Mesothelial cell of epicardium (in vitro differentiated cells): Measurements from ENCODE around the gene OR2C3. TPM values are rescaled to one million over a fixed set of nuclear protein-coding genes. Genes with fewer than 3 reads are reported as not detected.

ENCODE experiments used
- DNase-seq, 2 experiments: peaks; one replicate each; pipeline ENCODE4 v3.0.0; 2021; ENCODE audit warnings: low spot score in 2 of 2; ENCODE audit not compliant: unreplicated experiment in 2 of 2
- H3K27ac Mint-ChIP-seq: 2 replicates; pipeline ENCODE4 v1.8.0; 2021; ENCODE audit warnings: mixed read lengths
- H3K27me3 Mint-ChIP-seq: 2 replicates; pipeline ENCODE4 v1.8.0; 2021; ENCODE audit warnings: low read depth, mixed read lengths
- H3K36me3 Mint-ChIP-seq: 2 replicates; pipeline ENCODE4 v1.8.0; 2021; ENCODE audit warnings: mixed read lengths
- H3K4me1 Mint-ChIP-seq: 2 replicates; pipeline ENCODE4 v1.8.0; 2021; ENCODE audit warnings: mixed read lengths
- H3K4me3 Mint-ChIP-seq: 2 replicates; pipeline ENCODE4 v1.8.0; 2021; ENCODE audit warnings: mild to moderate bottlenecking, moderate library complexity, mixed read lengths
- H3K9me3 Mint-ChIP-seq: 2 replicates; pipeline ENCODE4 v1.8.0; 2021; ENCODE audit warnings: mixed read lengths
- CTCF ChIP-seq: fragments of 200-600 bp; sonication (generic); IDR thresholded peaks from one replicate; pipeline ENCODE4 v1.5.0; 2021; ENCODE audit warnings: antibody characterized with exemption; ENCODE audit not compliant: unreplicated experiment
- total RNA-seq: library from RNA; stranded (reverse); gene quantifications from 3 replicates; pipeline ENCODE4 v1.2.1, GENCODE V29; 2021

Gene OR2C3
- total RNA-seq, 1 donor from 2014 or later, result not detected

DNA sequence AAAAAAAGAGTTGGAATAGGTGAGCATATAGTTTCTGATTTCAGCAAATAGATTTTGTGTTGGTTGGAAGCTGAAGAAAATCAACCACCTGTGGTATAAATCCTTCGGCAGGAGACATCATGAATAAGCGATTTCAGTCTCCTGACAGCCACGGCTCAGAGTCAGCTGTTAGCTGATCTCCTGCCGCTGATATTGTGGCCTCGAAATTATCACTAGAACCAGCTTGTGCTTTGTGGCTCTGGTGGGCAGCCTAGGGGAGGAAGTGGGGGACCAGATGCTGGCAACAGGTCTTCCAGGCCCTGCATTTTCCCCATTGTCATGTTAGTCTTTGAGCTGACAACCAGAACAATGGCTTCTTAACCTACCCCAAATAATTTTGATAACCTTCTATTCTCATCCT lies 11.9 kb upstream of the OR2C3 start:
- no peak for TF ChIP-seq CTCF
- Mint-ChIP-seq H3K4me3 (no peak overlapping the region), H3K27me3 (no peaks in the 10 kb centered on the region), H3K4me1 (no peaks in the 10 kb centered on the region), H3K9me3 (no peaks in the 10 kb centered on the region), H3K27ac (no peak overlapping the region), H3K36me3 (no peaks in the 10 kb centered on the region)
- DNase-seq, result no peak

GRCh38 chr1:247542811-247543210 lies 6.6 kb upstream of the OR2C3 start:
- peaks cover 4% of the 10 kb centered on the region for H3K9me3 Mint-ChIP-seq
- no peak for TF ChIP-seq CTCF
- no peaks in the 10 kb centered on the region for H3K27me3 Mint-ChIP-seq

GRCh38 chr1:247540581-247540980 lies 4.3 kb upstream of the OR2C3 start:
- TF ChIP-seq CTCF, result no peak
- no peak for DNase-seq

More at GRCh38 chr1:247542811-247543210, 6.6 kb upstream of the OR2C3 start:
- no peak for DNase-seq
- H3K36me3 Mint-ChIP-seq, result no peaks in the 10 kb centered on the region
- peaks cover 9% of the 10 kb centered on the region for H3K4me1 Mint-ChIP-seq
- no peak overlapping the region for H3K27ac Mint-ChIP-seq
- H3K4me3 Mint-ChIP-seq, result no peak overlapping the region

DNA sequence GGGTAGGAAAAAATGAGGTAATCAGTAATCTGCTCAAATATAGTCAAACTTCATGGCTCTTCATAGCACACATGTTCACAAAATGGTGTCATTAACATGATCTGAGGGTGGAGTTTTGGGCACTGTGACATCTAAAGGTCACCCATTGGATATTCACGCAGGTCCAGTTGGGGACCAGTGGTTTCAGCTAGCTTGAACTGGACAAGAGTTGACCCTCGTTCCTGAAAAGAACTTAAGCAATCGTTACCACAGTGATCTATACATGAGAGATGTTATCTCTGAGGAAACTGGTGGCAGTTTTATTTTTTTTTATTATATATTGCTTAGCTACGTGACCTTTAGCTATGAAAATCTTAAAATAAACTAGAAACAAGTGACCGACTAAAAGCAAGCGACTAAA lies 3.0 kb upstream of the OR2C3 start:
- Mint-ChIP-seq H3K27me3 (no peaks in the 10 kb centered on the region), H3K4me3 (no peak overlapping the region), H3K36me3 (no peaks in the 10 kb centered on the region), H3K27ac (no peak overlapping the region), H3K9me3 (peaks cover 11% of the 10 kb centered on the region), H3K4me1 (peaks cover 9% of the 10 kb centered on the region)
- DNase-seq, result no peak
- no peak for TF ChIP-seq CTCF

More at GRCh38 chr1:247540581-247540980, 4.3 kb upstream of the OR2C3 start:
- H3K27me3 Mint-ChIP-seq, result no peaks in the 10 kb centered on the region
- H3K27ac Mint-ChIP-seq, result no peak overlapping the region
- peaks cover 9% of the 10 kb centered on the region for H3K4me1 Mint-ChIP-seq
- H3K9me3 Mint-ChIP-seq, result peaks cover 11% of the 10 kb centered on the region
- H3K36me3 Mint-ChIP-seq, result no peaks in the 10 kb centered on the region
- H3K4me3 Mint-ChIP-seq, result no peak overlapping the region

DNA sequence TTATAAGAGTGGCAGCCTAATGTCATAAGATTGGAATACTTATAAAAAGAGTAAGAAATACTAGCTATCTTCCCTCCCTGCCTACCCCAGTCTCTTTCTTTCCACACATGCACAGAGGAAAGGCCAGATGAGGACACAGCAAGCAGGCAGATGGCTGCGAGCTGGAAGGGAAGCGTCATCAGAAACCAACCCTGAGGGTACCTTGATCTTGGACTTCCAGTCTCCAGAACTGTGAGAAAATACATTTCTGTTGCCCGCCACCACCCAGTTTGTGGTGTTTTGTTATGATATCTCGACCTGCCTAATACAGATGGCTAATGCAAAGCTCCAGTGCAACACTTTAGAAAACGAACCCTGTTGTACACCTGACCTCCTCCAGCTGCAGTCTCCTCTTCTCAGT lies 2.3 kb upstream of the OR2C3 start:
- Mint-ChIP-seq H3K4me1 (peaks cover 9% of the 10 kb centered on the region), H3K9me3 (peaks cover 11% of the 10 kb centered on the region), H3K36me3 (no peaks in the 10 kb centered on the region), H3K27ac (no peak overlapping the region), H3K4me3 (no peak overlapping the region), H3K27me3 (no peaks in the 10 kb centered on the region)
- no peak for DNase-seq
- TF ChIP-seq CTCF, result no peak

- Mint-ChIP-seq H3K27ac (no peak overlapping the region), H3K4me1 (peaks cover 2% of the 10 kb centered on the region), H3K4me3 (no peak overlapping the region), H3K36me3 (no peaks in the 10 kb centered on the region), H3K27me3 (no peaks in the 10 kb centered on the region), H3K9me3 (peaks cover 11% of the 10 kb centered on the region)
- no peak for DNase-seq
- TF ChIP-seq CTCF, result no peak
Observed at GRCh38 chr1:247535402-247535801, 838 bp downstream of the OR2C3 start.
